Activated CD4-positive, alpha-beta T cell treated with anti-CD3 and anti-CD28 coated beads, Interleukin-2, amount 10 ng/mL, durations not matched to agents 24 days and 14 days (primary cell): Measurements from ENCODE around the gene PLPP2. TPM values are rescaled to one million over a fixed set of nuclear protein-coding genes. Genes with fewer than 3 reads are reported as not detected.

Experiments
- DNase-seq: peaks from one replicate; pipeline ENCODE4 v3.0.0; 2022
- H3K27ac Mint-ChIP-seq: one replicate; pipeline ENCODE4 v1.8.0; 2022; ENCODE audit warnings: mild to moderate bottlenecking, mixed read lengths
- H3K27me3 Mint-ChIP-seq: one replicate; pipeline ENCODE4 v1.8.0; 2022; ENCODE audit warnings: mixed read lengths
- H3K36me3 Mint-ChIP-seq: one replicate; pipeline ENCODE4 v1.8.0; 2022; ENCODE audit warnings: low read depth, mild to moderate bottlenecking, mixed read lengths
- H3K4me1 Mint-ChIP-seq: one replicate; pipeline ENCODE4 v1.8.0; 2021; ENCODE audit warnings: mixed read lengths
- H3K4me3 Mint-ChIP-seq: one replicate; pipeline ENCODE4 v1.8.0; 2022; ENCODE audit warnings: mild to moderate bottlenecking, moderate library complexity, mixed read lengths
- H3K9me3 Mint-ChIP-seq: one replicate; pipeline ENCODE4 v1.8.0; 2021; ENCODE audit warnings: mixed read lengths
- intact Hi-C: fragments of 100-400 bp; cut with micrococcal nuclease; formaldehyde crosslinking; loops from one replicate; pipeline ENCODE4 v1.15.1; 2023
- total RNA-seq: library from RNA; stranded (reverse); gene quantifications from 2 replicates; pipeline ENCODE4 v1.2.3, GENCODE V29; 2022

Gene PLPP2
- total RNA-seq, 1 donor from 2014 or later = 0.07 TPM

DNA sequence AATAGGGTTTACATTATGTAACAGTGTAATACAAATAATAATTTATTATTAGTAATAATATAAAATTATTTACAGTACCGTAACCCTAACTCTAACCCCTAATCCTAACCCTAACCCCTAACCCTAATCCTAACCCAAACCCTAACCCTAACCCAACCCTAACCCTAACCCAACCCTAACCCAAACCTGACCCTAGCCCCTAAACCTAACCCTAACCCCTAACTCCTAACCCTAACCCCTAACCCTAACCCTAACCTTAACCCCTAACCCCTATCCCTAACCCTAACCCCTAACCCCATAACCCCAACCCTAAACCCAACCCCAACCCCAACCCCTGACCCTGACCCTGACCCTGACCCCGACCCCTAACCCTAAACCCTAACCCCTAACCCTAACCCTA is 45.7 kb downstream of the PLPP2 start:
- Mint-ChIP-seq H3K27me3 (no peaks in the 10 kb centered on the region), H3K4me1 (no peaks in the 10 kb centered on the region), H3K4me3 (no peak overlapping the region), H3K27ac (no peak overlapping the region), H3K36me3 (no peaks in the 10 kb centered on the region), H3K9me3 (no peaks in the 10 kb centered on the region)
- no peak for DNase-seq
- intact Hi-C loops = no loop called here

Other genes starting within 250 kb of the PLPP2 start
- not detected in 2 replicates for gene OR4F17, start 184.3 kb downstream of the PLPP2 start, total RNA-seq
- 27.6 and 32.0 TPM in 2 replicates for gene MIER2, start 53.4 kb upstream of the PLPP2 start, total RNA-seq
- 0.07 and 0.17 TPM in 2 replicates for gene C2CD4C, start 117.7 kb upstream of the PLPP2 start, total RNA-seq
- not detected in 2 replicates for gene SHC2, start 169.6 kb upstream of the PLPP2 start, total RNA-seq
- gene MADCAM1, start 205.1 kb upstream of the PLPP2 start, total RNA-seq = 0.14 and 0.19 TPM in 2 replicates
- gene TPGS1, start 216.1 kb upstream of the PLPP2 start, total RNA-seq = 13.5 and 15.6 TPM in 2 replicates
- gene CDC34, start 240.4 kb upstream of the PLPP2 start, total RNA-seq = 52.8 and 55.0 TPM in 2 replicates